K562 treated with DMSO at 1 percent for 48 hours (cell line): ENCODE data around the gene IGSF9B. TPM values are rescaled to one million over a fixed set of nuclear protein-coding genes. Genes with fewer than 3 reads are reported as not detected.

Experiments
- total RNA-seq: library from RNA; unstranded; fragments of 300-600 nt; gene quantifications from 2 replicates; pipeline ENCODE4 v1.2.3, GENCODE V29; 2022; ENCODE audit warnings: low replicate concordance; ENCODE audit errors: extremely low read depth

The IGSF9B gene, protein sequence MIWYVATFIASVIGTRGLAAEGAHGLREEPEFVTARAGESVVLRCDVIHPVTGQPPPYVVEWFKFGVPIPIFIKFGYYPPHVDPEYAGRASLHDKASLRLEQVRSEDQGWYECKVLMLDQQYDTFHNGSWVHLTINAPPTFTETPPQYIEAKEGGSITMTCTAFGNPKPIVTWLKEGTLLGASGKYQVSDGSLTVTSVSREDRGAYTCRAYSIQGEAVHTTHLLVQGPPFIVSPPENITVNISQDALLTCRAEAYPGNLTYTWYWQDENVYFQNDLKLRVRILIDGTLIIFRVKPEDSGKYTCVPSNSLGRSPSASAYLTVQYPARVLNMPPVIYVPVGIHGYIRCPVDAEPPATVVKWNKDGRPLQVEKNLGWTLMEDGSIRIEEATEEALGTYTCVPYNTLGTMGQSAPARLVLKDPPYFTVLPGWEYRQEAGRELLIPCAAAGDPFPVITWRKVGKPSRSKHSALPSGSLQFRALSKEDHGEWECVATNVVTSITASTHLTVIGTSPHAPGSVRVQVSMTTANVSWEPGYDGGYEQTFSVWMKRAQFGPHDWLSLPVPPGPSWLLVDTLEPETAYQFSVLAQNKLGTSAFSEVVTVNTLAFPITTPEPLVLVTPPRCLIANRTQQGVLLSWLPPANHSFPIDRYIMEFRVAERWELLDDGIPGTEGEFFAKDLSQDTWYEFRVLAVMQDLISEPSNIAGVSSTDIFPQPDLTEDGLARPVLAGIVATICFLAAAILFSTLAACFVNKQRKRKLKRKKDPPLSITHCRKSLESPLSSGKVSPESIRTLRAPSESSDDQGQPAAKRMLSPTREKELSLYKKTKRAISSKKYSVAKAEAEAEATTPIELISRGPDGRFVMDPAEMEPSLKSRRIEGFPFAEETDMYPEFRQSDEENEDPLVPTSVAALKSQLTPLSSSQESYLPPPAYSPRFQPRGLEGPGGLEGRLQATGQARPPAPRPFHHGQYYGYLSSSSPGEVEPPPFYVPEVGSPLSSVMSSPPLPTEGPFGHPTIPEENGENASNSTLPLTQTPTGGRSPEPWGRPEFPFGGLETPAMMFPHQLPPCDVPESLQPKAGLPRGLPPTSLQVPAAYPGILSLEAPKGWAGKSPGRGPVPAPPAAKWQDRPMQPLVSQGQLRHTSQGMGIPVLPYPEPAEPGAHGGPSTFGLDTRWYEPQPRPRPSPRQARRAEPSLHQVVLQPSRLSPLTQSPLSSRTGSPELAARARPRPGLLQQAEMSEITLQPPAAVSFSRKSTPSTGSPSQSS (N-terminal part only)
- total RNA-seq, result not detected in 2 replicates

DNA sequence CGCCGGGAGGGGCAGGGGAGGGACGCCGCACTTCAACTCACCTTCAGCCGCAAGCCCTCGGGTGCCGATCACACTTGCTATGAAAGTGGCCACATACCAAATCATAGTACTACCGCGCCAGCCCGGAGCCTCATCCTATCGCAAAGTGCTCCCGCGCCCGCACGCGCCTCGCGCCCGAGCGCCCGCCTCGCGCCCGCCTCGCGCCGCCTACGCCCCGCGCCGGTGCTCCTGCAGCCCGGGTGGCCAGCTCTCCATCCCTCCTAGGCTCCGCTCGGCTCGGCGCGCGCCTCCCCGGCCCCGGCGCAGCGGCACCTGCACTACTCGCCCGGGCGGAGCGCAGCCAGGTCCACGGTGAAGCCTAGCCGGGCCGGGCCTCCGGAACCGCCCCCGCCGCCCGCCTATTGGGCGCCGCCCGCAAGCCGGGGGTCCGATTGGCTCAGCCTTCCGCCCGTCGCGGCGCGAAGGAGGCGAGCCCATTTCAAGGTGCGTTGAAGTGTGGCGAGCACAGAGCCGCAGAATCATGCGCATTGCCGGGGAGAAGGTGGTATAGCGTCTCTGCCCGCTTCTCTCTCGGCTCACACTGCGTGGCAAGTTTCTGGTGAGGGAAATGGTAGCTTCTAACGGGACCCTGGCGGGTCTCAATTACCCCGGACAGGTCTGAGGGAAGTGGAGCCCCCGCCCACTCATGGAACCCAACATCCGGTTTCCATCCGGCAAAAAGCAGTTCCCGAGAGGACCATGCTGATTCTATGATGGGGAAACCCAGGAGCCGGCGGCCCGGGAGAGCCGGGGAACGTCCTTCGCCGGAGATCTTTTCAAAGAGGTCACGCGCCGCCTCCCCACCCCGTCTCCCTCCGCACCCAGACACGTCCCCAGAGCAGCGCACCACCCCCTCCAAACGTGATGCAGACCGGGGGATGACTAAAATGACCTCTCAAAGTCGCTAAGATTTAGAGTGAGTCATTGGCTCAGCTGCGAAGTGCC, at the start of gene IGSF9B:
Gene IGSF9B, minus strand, starts transcription at position 319 of the 984 bp plus-strand sequence. Its CDS starts 214 bp downstream, at position 105.

Other genes starting within 250 kb of the IGSF9B start
- not detected in 2 replicates for gene SPATA19, start 111.5 kb downstream of the IGSF9B start, total RNA-seq
- not detected in 2 replicates for gene JAM3, start 112.1 kb upstream of the IGSF9B start, total RNA-seq